ENCODE data around the gene ANAPC7. TPM values are rescaled to one million over a fixed set of nuclear protein-coding genes. Genes with fewer than 3 reads are reported as not detected.

The ANAPC7 gene
- total and polyA plus RNA-seq, 2 of the 13 experiments (the other 11 are each of a cell fraction or from before 2014, with no cell fraction given), result 40.0 to 69.1 TPM

DNA sequence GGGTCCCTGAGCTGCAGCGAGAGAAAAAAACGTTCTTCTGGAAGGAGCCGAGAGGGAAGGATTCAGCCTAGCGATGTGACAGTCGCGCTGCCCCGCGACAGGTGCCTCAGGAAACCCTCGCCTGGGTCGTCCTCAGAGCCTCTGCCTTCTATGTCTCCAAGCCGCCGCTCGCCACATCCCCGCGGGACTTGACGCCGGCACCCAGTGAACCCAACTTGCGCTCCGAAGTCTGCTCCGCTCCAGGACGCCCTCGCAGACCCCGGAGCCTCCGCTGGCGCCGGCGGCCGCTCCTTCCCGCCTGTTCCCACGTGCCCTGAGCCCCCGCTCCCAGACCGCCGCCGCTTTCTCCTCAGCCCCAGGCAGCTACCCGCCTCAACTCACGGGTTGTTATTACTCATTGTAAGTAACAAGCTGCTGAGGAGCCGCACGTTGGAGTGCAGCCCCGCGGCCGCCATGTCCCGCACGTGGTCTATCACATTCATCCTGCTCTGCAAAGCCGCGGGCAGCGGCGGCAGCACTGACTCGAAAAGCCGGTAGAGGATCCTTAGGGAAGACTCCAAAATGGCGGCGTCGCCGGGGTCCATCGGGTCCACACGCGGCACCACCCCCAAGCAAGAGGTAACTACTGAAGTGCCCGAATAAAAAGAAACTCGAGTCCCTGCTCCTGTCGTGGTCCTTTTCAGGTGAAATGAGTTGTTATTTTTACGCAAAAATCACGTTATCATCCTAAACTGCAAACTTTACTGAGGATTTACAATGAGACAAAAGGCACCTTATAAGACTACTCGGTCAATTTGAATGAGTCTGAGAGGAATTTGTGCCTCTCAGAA lies at the start of gene ANAPC7 (continued):
- TF ChIP-seq ZNF646 (CRISPR knock-in tag; IDR thresholded peaks at IDR 0.05) (no peak), TIGD3 (CRISPR knock-in tag; IDR thresholded peaks at IDR 0.05; ENCODE audit: borderline replicate concordance) (no peak), ZNF75D (CRISPR knock-in tag; IDR thresholded peaks at IDR 0.05; ENCODE audit: borderline replicate concordance) (no peak), ZNF775 (CRISPR knock-in tag; IDR thresholded peaks at IDR 0.05; ENCODE audit: borderline replicate concordance) (no peak), ESRRA (CRISPR knock-in tag; IDR thresholded peaks at IDR 0.05; ENCODE audit: low read depth) (no peak), PAF1 (CRISPR knock-in tag; IDR thresholded peaks at IDR 0.05) (no peak), ZBTB33 (CRISPR knock-in tag; IDR thresholded peaks at IDR 0.05) (no peak), IKZF4 (CRISPR knock-in tag; IDR thresholded peaks at IDR 0.05; ENCODE audit: borderline replicate concordance, low read depth, not compliant biosample characterization) (no peak), ZKSCAN8 (CRISPR knock-in tag; IDR thresholded peaks at IDR 0.05; ENCODE audit: borderline replicate concordance) (no peak), TAF15 (IDR thresholded peaks at IDR 0.05; ENCODE audit: low read depth, low read length, poor library complexity, severe bottlenecking) (no peak), ZNF3 (CRISPR knock-in tag; IDR thresholded peaks at IDR 0.05) (no peak), CBX1 (IDR thresholded peaks at IDR 0.05; ENCODE audit: low read depth) (no peak), ZNF761 (CRISPR knock-in tag; conservative IDR thresholded peaks at IDR 0.05) (no peak)
- TF ChIP-seq, protein P1, sequence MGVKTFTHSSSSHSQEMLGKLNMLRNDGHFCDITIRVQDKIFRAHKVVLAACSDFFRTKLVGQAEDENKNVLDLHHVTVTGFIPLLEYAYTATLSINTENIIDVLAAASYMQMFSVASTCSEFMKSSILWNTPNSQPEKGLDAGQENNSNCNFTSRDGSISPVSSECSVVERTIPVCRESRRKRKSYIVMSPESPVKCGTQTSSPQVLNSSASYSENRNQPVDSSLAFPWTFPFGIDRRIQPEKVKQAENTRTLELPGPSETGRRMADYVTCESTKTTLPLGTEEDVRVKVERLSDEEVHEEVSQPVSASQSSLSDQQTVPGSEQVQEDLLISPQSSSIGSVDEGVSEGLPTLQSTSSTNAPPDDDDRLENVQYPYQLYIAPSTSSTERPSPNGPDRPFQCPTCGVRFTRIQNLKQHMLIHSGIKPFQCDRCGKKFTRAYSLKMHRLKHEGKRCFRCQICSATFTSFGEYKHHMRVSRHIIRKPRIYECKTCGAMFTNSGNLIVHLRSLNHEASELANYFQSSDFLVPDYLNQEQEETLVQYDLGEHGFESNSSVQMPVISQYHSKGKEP (CRISPR knock-in tag; IDR thresholded peaks at IDR 0.05), result 0 out of 2 replicates have a peak, but pooled peaks have one; percentile 40

Measured in HepG2 (cell line).